B cell (primary cell): ENCODE data around the gene SYNE2. TPM values are rescaled to one million over a fixed set of nuclear protein-coding genes. Genes with fewer than 3 reads are reported as not detected.

Experiments used
- ATAC-seq: fragments of 200-7000 bp; cut with Tn5 transposase; one replicate; pipeline ENCODE4 v1.10.0; 2021; ENCODE audit warnings: low read depth, mild to moderate bottlenecking, moderate number of reproducible peaks, moderate library complexity
- CTCF ChIA-PET: fragments of 350-600 bp; sonication (Branson Sonifier 250); formaldehyde crosslinking; loops from one replicate; lab custom pipeline; 2021; ENCODE audit warnings: antibody characterized with exemption, inconsistent platforms; lab: Charles Lee
- POLR2A ChIA-PET: fragments of 350-600 bp; sonication (Branson Sonifier 250); formaldehyde crosslinking; loops from one replicate; lab custom pipeline; 2021; ENCODE audit warnings: antibody characterized with exemption; lab: Charles Lee
- DNase-seq: peaks from one replicate; pipeline ENCODE4 v3.0.0; 2013
- H2AFZ ChIP-seq: 2 replicates; pipeline ENCODE4 v1.6.1; 2012; ENCODE audit warnings: mild to moderate bottlenecking, low read depth, low read length; ENCODE audit not compliant: insufficient read depth, poor library complexity, severe bottlenecking
- H3K27ac ChIP-seq, 2 donors: 1 replicate in 1 of 2; 2 replicates in 1 of 2; pipeline ENCODE4 v1.5.1; 2012 to 2013; ENCODE audit warnings: low read length in 2 of 2, mild to moderate bottlenecking in 2 of 2, moderate library complexity in 1 of 2
- H3K27me3 ChIP-seq, 4 experiments: fragments of 200-600 bp in 1 of 4; sonication (generic) in 1 of 4; replicated peaks in 1 of 4; 1 replicate in 2 of 4; 2 replicates in 2 of 4; pipeline versions ENCODE4 v1.6.1 to v1.7.0; 2013 to 2016; ENCODE audit warnings: low read length in 3 of 4, mild to moderate bottlenecking in 2 of 4, mixed read lengths in 1 of 4, moderate library complexity in 1 of 4; ENCODE audit not compliant: insufficient read depth in 4 of 4, control insufficient read depth in 3 of 4; ENCODE audit errors: control extremely low read depth in 1 of 4
- H3K36me3 ChIP-seq, 2 experiments: replicated peaks in 1 of 2; 1 replicate in 1 of 2; 2 replicates in 1 of 2; pipeline versions ENCODE4 v1.6.1 to v1.7.1; 2013; ENCODE audit warnings: low read length in 1 of 2; ENCODE audit not compliant: insufficient read depth in 2 of 2, control insufficient read depth in 1 of 2; ENCODE audit errors: control extremely low read depth in 1 of 2, extremely low read depth in 1 of 2
- H3K4me1 ChIP-seq, 2 donors: fragments of 200-600 bp in 1 of 2; sonication (generic) in 1 of 2; 1 replicate in 1 of 2; 2 replicates in 1 of 2; pipeline versions ENCODE4 v1.5.1 to v1.6.1; 2013 to 2017; ENCODE audit warnings: low read length in 2 of 2; ENCODE audit not compliant: control insufficient read depth in 2 of 2, insufficient read depth in 2 of 2
- H3K4me2 ChIP-seq: replicated peaks from 2 replicates; pipeline ENCODE3; 2012; ENCODE audit warnings: mild to moderate bottlenecking, low read depth, low read length; ENCODE audit not compliant: poor library complexity, severe bottlenecking
- H3K4me3 ChIP-seq, 5 experiments: fragments of 200-600 bp in 1 of 5; sonication (generic) in 1 of 5; 1 replicate in 3 of 5; 2 replicates in 2 of 5; pipeline versions ENCODE4 v1.5.1 to v1.7.0; 2011 to 2016; ENCODE audit warnings: low read length in 4 of 5, mild to moderate bottlenecking in 4 of 5, low read depth in 2 of 5, control low read depth in 1 of 5, moderate library complexity in 1 of 5; ENCODE audit not compliant: insufficient read depth in 1 of 5; ENCODE audit errors: control extremely low read depth in 1 of 5, extremely low read depth in 1 of 5
- H3K79me2 ChIP-seq: fragments of 200-600 bp; sonication (generic); one replicate; pipeline ENCODE4 v1.6.0; 2016; ENCODE audit warnings: low read length; ENCODE audit not compliant: control insufficient read depth, insufficient read depth
- H3K9ac ChIP-seq: fragments of 200-600 bp; sonication (generic); 2 replicates; pipeline ENCODE4 v1.6.1; 2017; ENCODE audit warnings: mild to moderate bottlenecking, low read length, moderate library complexity
- H3K9me3 ChIP-seq, 3 donors: one replicate each; pipeline versions ENCODE4 v1.6.1 to v1.7.1; 2013; ENCODE audit warnings: low read length in 2 of 3; ENCODE audit not compliant: control insufficient read depth in 2 of 3, insufficient read depth in 1 of 3; ENCODE audit errors: control extremely low read depth in 1 of 3
- H4K20me1 ChIP-seq: 2 replicates; pipeline ENCODE4 v1.6.0; 2012; ENCODE audit warnings: mild to moderate bottlenecking, low read length; ENCODE audit not compliant: insufficient read depth, control insufficient read depth, poor library complexity, severe bottlenecking
- H3K27ac Mint-ChIP-seq: one replicate; pipeline ENCODE4 v1.8.0; 2021; ENCODE audit warnings: mixed read lengths
- H3K27me3 Mint-ChIP-seq: one replicate; pipeline ENCODE4 v1.8.0; 2021; ENCODE audit warnings: mixed read lengths
- H3K4me1 Mint-ChIP-seq: one replicate; pipeline ENCODE4 v1.8.0; 2021; ENCODE audit warnings: mixed read lengths
- H3K4me3 Mint-ChIP-seq: one replicate; pipeline ENCODE4 v1.8.0; 2021; ENCODE audit warnings: mixed read lengths
- H3K9me3 Mint-ChIP-seq: one replicate; pipeline ENCODE4 v1.8.0; 2022; ENCODE audit warnings: mixed read lengths; ENCODE audit not compliant: insufficient read depth
- EZH2 ChIP-seq: IDR thresholded peaks from 2 replicates; pipeline ENCODE4 v1.6.1; 2012; ENCODE audit warnings: borderline replicate concordance, low read depth, mild to moderate bottlenecking, moderate library complexity, low read length; ENCODE audit not compliant: insufficient read depth, poor library complexity, severe bottlenecking
- WGBS: methylation state at CpG from one replicate; pipeline ENCODE4 v1.1.5; 2013; ENCODE audit warnings: missing lambda C conversion rate; ENCODE audit not compliant: insufficient coverage; 5-methylcytosine and 5-hydroxymethylcytosine counted together
- intact Hi-C: fragments of 100-400 bp; cut with micrococcal nuclease; formaldehyde crosslinking; loops from one replicate; pipeline ENCODE4 v1.10.0; 2022
- polyA plus RNA-seq: library from polyadenylated mRNA; depleted of rRNA; stranded (reverse); fragments of >200 nt; gene quantifications from 2 replicates; pipeline ENCODE4 v1.2.3, GENCODE V29; 2012
- total RNA-seq, 2 donors: library from RNA; stranded (reverse); fragments of 120-200 nt in 1 of 2; gene quantifications; 1 replicate in 1 of 2; 2 replicates in 1 of 2; pipeline versions ENCODE4 v1.2.3 to v1.2.4, GENCODE V29; 2013 to 2022
- TF ChIP-seq, protein P1 (sequence below): fragments of 200-600 bp; IDR thresholded peaks from one replicate; pipeline ENCODE4 v1.8.0; 2022; ENCODE audit warnings: antibody characterized with exemption, mild to moderate bottlenecking

Gene SYNE2
- total and polyA plus RNA-seq, 2 donors (not counting 1 experiment from before 2014, with no cell fraction given): 39.5 to 105 TPM

DNA sequence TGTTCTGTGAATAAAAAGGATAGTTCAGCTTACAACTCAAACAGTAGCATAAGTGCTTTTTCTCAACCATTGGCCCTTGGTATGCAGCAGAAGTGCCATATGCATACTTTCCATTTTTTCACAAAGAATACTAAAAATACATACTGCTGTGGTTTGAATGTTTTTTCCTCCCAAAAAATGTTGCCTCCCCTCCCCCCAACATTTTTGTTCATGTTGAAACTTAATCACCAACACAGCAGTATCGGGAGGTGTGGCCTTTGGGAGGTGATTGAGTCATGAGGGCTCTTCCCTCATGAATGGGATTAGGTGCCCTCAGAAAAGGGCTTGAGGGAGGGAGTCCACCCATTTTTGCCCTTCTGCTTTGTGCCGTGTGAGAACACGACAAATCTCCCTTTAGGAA lies 242.8 kb downstream of the SYNE2 start:
- Histone ChIP-seq H3K36me3 (peaks cover 2 to 6% of the 10 kb centered on the region in 2 experiments), H3K27ac (no peak overlapping the region), H3K9ac (no peak overlapping the region), H3K4me1 (no peaks in the 10 kb centered on the region), H3K4me3 (no peak overlapping the region), H3K9me3 (no peaks in the 10 kb centered on the region), H2AFZ (no peak overlapping the region), H4K20me1 (no peaks in the 10 kb centered on the region), H3K4me2 (no peak overlapping the region), H3K79me2 (no peaks in the 10 kb centered on the region), H3K27me3 (no peaks in the 10 kb centered on the region)
- Mint-ChIP-seq H3K9me3 (no peaks in the 10 kb centered on the region), H3K27ac (no peak overlapping the region), H3K27me3 (no peaks in the 10 kb centered on the region), H3K4me1 (peaks cover under 1% of the 10 kb centered on the region), H3K4me3 (no peak overlapping the region)
- ChIA-PET POLR2A (no interaction called here), CTCF (no interaction called here)
- ATAC-seq (no peak), DNase-seq (no peak)
- intact Hi-C loops: no loop called here
- WGBS: 92% methylated on average over 2 of the region's 3 CpGs
- no peak for TF ChIP-seq EZH2
- TF ChIP-seq, protein P1, sequence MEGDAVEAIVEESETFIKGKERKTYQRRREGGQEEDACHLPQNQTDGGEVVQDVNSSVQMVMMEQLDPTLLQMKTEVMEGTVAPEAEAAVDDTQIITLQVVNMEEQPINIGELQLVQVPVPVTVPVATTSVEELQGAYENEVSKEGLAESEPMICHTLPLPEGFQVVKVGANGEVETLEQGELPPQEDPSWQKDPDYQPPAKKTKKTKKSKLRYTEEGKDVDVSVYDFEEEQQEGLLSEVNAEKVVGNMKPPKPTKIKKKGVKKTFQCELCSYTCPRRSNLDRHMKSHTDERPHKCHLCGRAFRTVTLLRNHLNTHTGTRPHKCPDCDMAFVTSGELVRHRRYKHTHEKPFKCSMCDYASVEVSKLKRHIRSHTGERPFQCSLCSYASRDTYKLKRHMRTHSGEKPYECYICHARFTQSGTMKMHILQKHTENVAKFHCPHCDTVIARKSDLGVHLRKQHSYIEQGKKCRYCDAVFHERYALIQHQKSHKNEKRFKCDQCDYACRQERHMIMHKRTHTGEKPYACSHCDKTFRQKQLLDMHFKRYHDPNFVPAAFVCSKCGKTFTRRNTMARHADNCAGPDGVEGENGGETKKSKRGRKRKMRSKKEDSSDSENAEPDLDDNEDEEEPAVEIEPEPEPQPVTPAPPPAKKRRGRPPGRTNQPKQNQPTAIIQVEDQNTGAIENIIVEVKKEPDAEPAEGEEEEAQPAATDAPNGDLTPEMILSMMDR: no peak

DNA sequence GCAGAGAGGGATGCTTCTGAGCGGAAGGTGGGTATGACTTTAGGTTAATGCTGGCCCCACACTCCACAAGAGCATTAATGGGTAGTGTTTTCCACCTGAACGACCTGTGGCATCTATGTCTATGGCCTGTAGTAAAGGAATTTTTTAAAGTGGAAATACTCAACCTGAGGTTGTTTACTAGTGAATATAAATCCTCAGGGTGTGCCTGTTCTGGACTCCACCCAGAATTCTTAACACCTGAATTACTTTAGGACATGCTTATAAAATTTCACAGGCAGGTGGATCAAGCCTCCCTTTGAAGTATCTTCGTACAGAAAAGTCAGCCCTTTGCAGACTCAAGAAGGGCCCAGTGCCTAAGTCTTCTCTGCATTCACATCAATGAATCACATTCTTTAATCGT lies 245.3 kb downstream of the SYNE2 start:
- Mint-ChIP-seq H3K4me1 (peaks cover 6% of the 10 kb centered on the region), H3K9me3 (no peaks in the 10 kb centered on the region), H3K4me3 (no peak overlapping the region), H3K27ac (no peak overlapping the region), H3K27me3 (no peaks in the 10 kb centered on the region)
- Histone ChIP-seq H3K9me3 (no peaks in the 10 kb centered on the region), H3K9ac (no peak overlapping the region), H4K20me1 (no peaks in the 10 kb centered on the region), H3K27me3 (no peaks in the 10 kb centered on the region), H3K4me3 (no peak overlapping the region), H3K36me3 (peaks cover 2 to 5% of the 10 kb centered on the region in 2 experiments), H3K27ac (no peak overlapping the region), H3K4me1 (no peaks in the 10 kb centered on the region), H3K4me2 (no peak overlapping the region), H3K79me2 (no peaks in the 10 kb centered on the region), H2AFZ (no peak overlapping the region)
- WGBS: 40% methylated on average over 1 of the region's 4 CpGs
- CTCF ChIA-PET: interaction anchor here (0.6 kb wide), 1 partner anchor 26 kb away, joined by 3 read pairs; no protein-coding TSS in a partner anchor
- POLR2A ChIA-PET: no interaction called here
- DNase-seq (no peak), ATAC-seq (no peak)
- TF ChIP-seq EZH2: no peak
- TF ChIP-seq, protein P1: no peak
- intact Hi-C loops: no loop called here
